SK-N-SH (cell line): Measurements from ENCODE around the gene PANK4. TPM values are rescaled to one million over a fixed set of nuclear protein-coding genes. Genes with fewer than 3 reads are reported as not detected.

Source experiments
- CTCF ChIA-PET: fragments of 300-600, 350-600 bp; formaldehyde crosslinking; extraction: SDS; loops from one replicate; lab custom pipeline; 2021; lab: Yijun Ruan, JAX
- POLR2A ChIA-PET: fragments of 350-600 bp; sonication (Branson Sonifier 250); formaldehyde crosslinking; extraction: SDS; loops from one replicate; lab custom pipeline; 2020; ENCODE audit warnings: antibody characterized with exemption, inconsistent platforms; lab: Yijun Ruan, JAX
- DNase-seq: peaks from one replicate; pipeline ENCODE4 v3.0.0; 2012
- H2AFZ ChIP-seq: fragments of 200-600 bp; sonication (generic); 2 replicates; pipeline ENCODE4 v1.8.1; 2016; ENCODE audit warnings: antibody characterized with exemption, mild to moderate bottlenecking, low read depth
- H3F3A ChIP-seq: fragments of 200-600 bp; sonication (generic); replicated peaks from 2 replicates; pipeline ENCODE3; 2016; ENCODE audit warnings: antibody characterized with exemption, mild to moderate bottlenecking; ENCODE audit not compliant: insufficient read depth
- H3K27ac ChIP-seq, 2 experiments: fragments of 200-500 bp in 1 of 2; fragments of 200-600 bp in 1 of 2; sonication (Bioruptor generic) in 1 of 2; sonication (generic), shearing (Covaris generic) in 1 of 2; 2 replicates each; pipeline versions ENCODE4 v1.5.1 to v1.6.1; 2014 to 2016; ENCODE audit warnings: low read depth in 2 of 2, inconsistent platforms in 1 of 2, low read length in 1 of 2, mild to moderate bottlenecking in 1 of 2, mixed read lengths in 1 of 2
- H3K27me3 ChIP-seq: fragments of 200-600 bp; sonication (generic), shearing (Covaris generic); 2 replicates; pipeline ENCODE4 v1.6.1; 2016; ENCODE audit warnings: mixed run types; ENCODE audit not compliant: insufficient read depth
- H3K36me3 ChIP-seq, 2 experiments: fragments of 200-500 bp in 1 of 2; fragments of 200-600 bp in 1 of 2; sonication (Bioruptor generic) in 1 of 2; sonication (generic) in 1 of 2; replicated peaks in 1 of 2; 2 replicates each; pipeline versions ENCODE3 to v1.5.1; 2014 to 2016; ENCODE audit warnings: low read length in 1 of 2, mild to moderate bottlenecking in 1 of 2; ENCODE audit not compliant: insufficient read depth in 2 of 2, control insufficient read depth in 1 of 2
- H3K4me1 ChIP-seq, 2 experiments: fragments of 200-500 bp in 1 of 2; fragments of 200-600 bp in 1 of 2; sonication (Bioruptor generic) in 1 of 2; sonication (generic), shearing (Covaris generic) in 1 of 2; 2 replicates each; pipeline versions ENCODE4 v1.5.1 to v1.6.1; 2014 to 2016; ENCODE audit warnings: low read depth in 1 of 2, low read length in 1 of 2, mixed run types in 1 of 2; ENCODE audit not compliant: insufficient read depth in 2 of 2, control insufficient read depth in 1 of 2
- H3K4me2 ChIP-seq: fragments of 200-600 bp; sonication (generic), shearing (Covaris generic); 2 replicates; pipeline ENCODE4 v1.6.1; 2017; ENCODE audit warnings: mixed run types
- H3K4me3 ChIP-seq, 2 experiments: fragments of 200-500 bp in 1 of 2; fragments of 200-600 bp in 1 of 2; sonication (Bioruptor generic) in 1 of 2; sonication (generic), shearing (Covaris generic) in 1 of 2; 2 replicates each; pipeline versions ENCODE4 v1.5.1 to v1.8.1; 2014 to 2016; ENCODE audit warnings: low read depth in 2 of 2, inconsistent platforms in 1 of 2, low read length in 1 of 2, mild to moderate bottlenecking in 1 of 2, mixed read lengths in 1 of 2, moderate library complexity in 1 of 2
- H3K79me2 ChIP-seq: fragments of 200-600 bp; sonication (generic); 2 replicates; pipeline ENCODE4 v1.8.1; 2017; ENCODE audit warnings: mild to moderate bottlenecking; ENCODE audit not compliant: insufficient read depth
- H3K9ac ChIP-seq: fragments of 200-600 bp; sonication (generic); 2 replicates; pipeline ENCODE4 v1.6.1; 2017; ENCODE audit warnings: mixed run types
- H3K9me2 ChIP-seq: fragments of 200-600 bp; sonication (generic); 2 replicates; pipeline ENCODE4 v1.6.1; 2017; ENCODE audit warnings: mixed run types
- H3K9me3 ChIP-seq: fragments of 200-600 bp; sonication (generic); 2 replicates; pipeline ENCODE4 v1.6.1; 2017; ENCODE audit warnings: mixed run types, mild to moderate bottlenecking, moderate library complexity
- H4K20me1 ChIP-seq: fragments of 200-600 bp; sonication (generic); 2 replicates; pipeline ENCODE4 v1.6.1; 2017; ENCODE audit warnings: mild to moderate bottlenecking, mixed run types; ENCODE audit not compliant: insufficient read depth
- CHD2 ChIP-seq: fragments of 150-350 bp; IDR thresholded peaks from 2 replicates; pipeline ENCODE4 v1.6.1; 2018; ENCODE audit warnings: low read length; ENCODE audit not compliant: partially characterized antibody
- FOXJ3 ChIP-seq: sonication (generic); formaldehyde crosslinking; IDR thresholded peaks from 2 replicates; pipeline ENCODE4 v1.5.1; 2020; ENCODE audit warnings: mild to moderate bottlenecking, missing genetic modification reagents
- FOXM1 ChIP-seq: IDR thresholded peaks from 2 replicates; pipeline ENCODE4 v1.4.0; 2012; ENCODE audit warnings: low read depth, mild to moderate bottlenecking
- GATA2 ChIP-seq: sonication (generic); formaldehyde crosslinking; IDR thresholded peaks from 2 replicates; pipeline ENCODE4 v1.5.0; 2020; ENCODE audit warnings: mild to moderate bottlenecking, missing genetic modification reagents
- REST ChIP-seq: IDR thresholded peaks from 2 replicates; pipeline ENCODE4 v1.6.1; 2012; ENCODE audit warnings: mild to moderate bottlenecking, low read depth, low read length, moderate library complexity
- RFX5 ChIP-seq: IDR thresholded peaks from 2 replicates; pipeline ENCODE4 v1.6.1; 2012; ENCODE audit warnings: mild to moderate bottlenecking, improper control_type of control experiment, low read length
- SIN3A ChIP-seq: IDR thresholded peaks from 2 replicates; pipeline ENCODE4 v1.6.1; 2012; ENCODE audit warnings: low read depth, mild to moderate bottlenecking, low read length, moderate library complexity, borderline replicate concordance
- WGBS: methylation state at CpG from one replicate; pipeline ENCODE4 v1.1.6; 2017; ENCODE audit warnings: low lambda C conversion rate; 5-methylcytosine and 5-hydroxymethylcytosine counted together
- polyA plus RNA-seq, 3 experiments: library from polyadenylated mRNA; depleted of rRNA; stranded (reverse); fragments of >200 nt; gene quantifications; 2 replicates each; pipeline ENCODE4 v1.2.3, GENCODE V29; 2012
- TF ChIP-seq, protein P1 (sequence below): IDR thresholded peaks from 2 replicates; pipeline ENCODE4 v1.4.0; 2012; ENCODE audit warnings: low read depth, borderline replicate concordance

PANK4 gene
- polyA plus RNA-seq, 1 of the 3 experiments (the other 2 are of a cell fraction): 16.6 TPM

DNA sequence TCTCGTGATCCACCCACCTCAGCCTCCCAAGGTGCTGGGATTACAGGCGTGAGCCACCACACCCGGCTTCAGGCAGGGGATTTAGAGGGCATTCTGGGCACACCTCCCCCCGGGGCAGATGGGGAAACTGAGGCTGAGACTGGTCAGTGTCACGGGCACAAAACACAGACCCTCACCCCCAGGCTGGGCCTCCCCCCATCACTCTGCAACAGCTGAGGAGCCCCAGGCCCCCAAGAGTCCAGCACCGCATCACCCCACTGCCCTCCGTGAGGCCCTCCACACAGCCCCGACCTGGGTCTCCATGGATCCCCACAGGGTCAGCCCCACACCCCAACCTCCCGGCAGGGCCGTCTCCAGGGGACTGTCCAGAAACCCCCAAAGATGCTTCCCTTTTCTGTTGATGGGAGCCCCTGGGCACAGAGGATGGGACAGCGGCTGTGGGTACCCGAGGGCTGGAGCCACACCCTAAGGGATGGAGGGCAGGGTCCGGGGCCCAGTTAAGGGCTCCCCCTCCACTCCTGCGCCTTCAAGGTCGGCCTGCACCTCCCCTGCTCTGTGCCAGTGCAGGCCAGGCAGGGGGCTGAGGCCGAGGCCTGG, 40.8 kb upstream of the PANK4 start:
- WGBS: 51% methylated on average over 10 of the region's 16 CpGs
- Histone ChIP-seq H3K9me2 (no peaks in the 10 kb centered on the region), H3K9ac (no peak overlapping the region), H3K4me3 (no peak overlapping the region), H3F3A (no peaks in the 10 kb centered on the region), H3K36me3 (no peaks in the 10 kb centered on the region), H3K27ac (no peak overlapping the region), H3K4me2 (no peak overlapping the region), H2AFZ (no peak overlapping the region), H3K27me3 (no peaks in the 10 kb centered on the region), H4K20me1 (no peaks in the 10 kb centered on the region)
- POLR2A ChIA-PET: no interaction called here
- TF ChIP-seq FOXJ3 (CRISPR knock-in tag) (no peak), CHD2 (no peak), RFX5 (no peak), GATA2 (CRISPR knock-in tag) (no peak), FOXM1 (no peak), SIN3A (no peak), REST (no peak)
- TF ChIP-seq, protein P1, sequence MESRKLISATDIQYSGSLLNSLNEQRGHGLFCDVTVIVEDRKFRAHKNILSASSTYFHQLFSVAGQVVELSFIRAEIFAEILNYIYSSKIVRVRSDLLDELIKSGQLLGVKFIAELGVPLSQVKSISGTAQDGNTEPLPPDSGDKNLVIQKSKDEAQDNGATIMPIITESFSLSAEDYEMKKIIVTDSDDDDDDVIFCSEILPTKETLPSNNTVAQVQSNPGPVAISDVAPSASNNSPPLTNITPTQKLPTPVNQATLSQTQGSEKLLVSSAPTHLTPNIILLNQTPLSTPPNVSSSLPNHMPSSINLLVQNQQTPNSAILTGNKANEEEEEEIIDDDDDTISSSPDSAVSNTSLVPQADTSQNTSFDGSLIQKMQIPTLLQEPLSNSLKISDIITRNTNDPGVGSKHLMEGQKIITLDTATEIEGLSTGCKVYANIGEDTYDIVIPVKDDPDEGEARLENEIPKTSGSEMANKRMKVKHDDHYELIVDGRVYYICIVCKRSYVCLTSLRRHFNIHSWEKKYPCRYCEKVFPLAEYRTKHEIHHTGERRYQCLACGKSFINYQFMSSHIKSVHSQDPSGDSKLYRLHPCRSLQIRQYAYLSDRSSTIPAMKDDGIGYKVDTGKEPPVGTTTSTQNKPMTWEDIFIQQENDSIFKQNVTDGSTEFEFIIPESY: no peak
- TF ChIP-seq, all 33 proteins: peak for 0
- no peaks in the 10 kb centered on the region for H3K9me3 ChIP-seq
- DNase-seq: no peak
- H3K79me2 ChIP-seq: no peaks in the 10 kb centered on the region
- CTCF ChIA-PET: no interaction called here
- no peaks in the 10 kb centered on the region for H3K4me1 ChIP-seq
